ENCODE data around the gene MTMR12. TPM values are rescaled to one million over a fixed set of nuclear protein-coding genes. Genes with fewer than 3 reads are reported as not detected.

Gene MTMR12
- total and polyA plus RNA-seq, 2 of the 13 experiments (the other 11 are each of a cell fraction or from before 2014, with no cell fraction given), result 23.4 to 36.6 TPM

GRCh38 chr5:32329395-32329834 is 16.7 kb upstream of the MTMR12 start (continued):
- TF ChIP-seq BRD4 (CRISPR knock-in tag; IDR thresholded peaks at IDR 0.05) (peak; percentile 47; the same call in 1 of the 2 replicates), CHCHD3 (CRISPR knock-in tag; IDR thresholded peaks at IDR 0.05) (no peak), PBX2 (CRISPR knock-in tag; IDR thresholded peaks at IDR 0.05) (no peak), ZNF230 (CRISPR knock-in tag; IDR thresholded peaks at IDR 0.05) (no peak), ZMAT5 (CRISPR knock-in tag; IDR thresholded peaks at IDR 0.05; ENCODE audit: borderline replicate concordance, low read depth) (no peak), ZNF431 (CRISPR knock-in tag; IDR thresholded peaks at IDR 0.05; ENCODE audit: borderline replicate concordance, low read depth) (no peak), MXD1 (CRISPR knock-in tag; IDR thresholded peaks at IDR 0.05) (no peak), KLF16 (CRISPR knock-in tag; IDR thresholded peaks at IDR 0.05) (0 out of 4 replicates have a peak, but pooled peaks of 1 of the 2 experiments have one; percentile 18), XRCC5 (optimal IDR thresholded peaks at IDR 0.05; ENCODE audit: low read length) (peak; percentile 79), MAFF (IDR thresholded peaks at IDR 0.05; ENCODE audit: low read depth, low read length) (no peak), ZNF282 (IDR thresholded peaks at IDR 0.05; ENCODE audit: partially characterized antibody) (no peak), ZNF776 (CRISPR knock-in tag; IDR thresholded peaks at IDR 0.05) (no peak), NFAT5 (CRISPR knock-in tag; IDR thresholded peaks at IDR 0.05) (no peak), ZNF546 (CRISPR knock-in tag; conservative IDR thresholded peaks at IDR 0.05) (no peak), HDAC1 (CRISPR knock-in tag; IDR thresholded peaks at IDR 0.05) (no peak), FOXA3 (CRISPR knock-in tag; IDR thresholded peaks at IDR 0.05) (peak; percentile 8; the same call in 1 of the 2 replicates), ZNF280B (CRISPR knock-in tag; IDR thresholded peaks at IDR 0.05; ENCODE audit: borderline replicate concordance) (no peak), ZNF331 (CRISPR knock-in tag; IDR thresholded peaks at IDR 0.05) (peak; percentile 13; the same call in 1 of the 2 replicates), ZNF670 (CRISPR knock-in tag; IDR thresholded peaks at IDR 0.05; ENCODE audit: borderline replicate concordance) (no peak), NFE2L1 (CRISPR knock-in tag; IDR thresholded peaks at IDR 0.05; ENCODE audit: borderline replicate concordance) (no peak)
- TF ChIP-seq, protein P1, sequence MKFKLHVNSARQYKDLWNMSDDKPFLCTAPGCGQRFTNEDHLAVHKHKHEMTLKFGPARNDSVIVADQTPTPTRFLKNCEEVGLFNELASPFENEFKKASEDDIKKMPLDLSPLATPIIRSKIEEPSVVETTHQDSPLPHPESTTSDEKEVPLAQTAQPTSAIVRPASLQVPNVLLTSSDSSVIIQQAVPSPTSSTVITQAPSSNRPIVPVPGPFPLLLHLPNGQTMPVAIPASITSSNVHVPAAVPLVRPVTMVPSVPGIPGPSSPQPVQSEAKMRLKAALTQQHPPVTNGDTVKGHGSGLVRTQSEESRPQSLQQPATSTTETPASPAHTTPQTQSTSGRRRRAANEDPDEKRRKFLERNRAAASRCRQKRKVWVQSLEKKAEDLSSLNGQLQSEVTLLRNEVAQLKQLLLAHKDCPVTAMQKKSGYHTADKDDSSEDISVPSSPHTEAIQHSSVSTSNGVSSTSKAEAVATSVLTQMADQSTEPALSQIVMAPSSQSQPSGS (CRISPR knock-in tag; IDR thresholded peaks at IDR 0.05), result no peak

Data from HepG2 (cell line).